RWPE1 (cell line): ENCODE data around the gene RNF40.
A peak's percentile ranks its signal among the peaks of the same experiment; 100 is the strongest.

Experiments used
- CTCF ChIA-PET: fragments of 350-600 bp; sonication (Branson Sonifier 250); formaldehyde crosslinking; extraction: SDS; loops from one replicate; lab custom pipeline; 2021; lab: Yijun Ruan, JAX
- POLR2A ChIA-PET: fragments of 400-600 bp; formaldehyde crosslinking; extraction: SDS; loops from one replicate; lab custom pipeline; 2020; ENCODE audit warnings: antibody characterized with exemption; ENCODE audit not compliant: low non-redundant PET; lab: Yijun Ruan, JAX
- DNase-seq: peaks from one replicate; pipeline ENCODE4 v3.0.0; 2012; ENCODE audit warnings: low spot score
- H3K27ac ChIP-seq: fragments of 450-650 bp; 2 replicates; pipeline ENCODE4 v1.5.1; 2017
- TF ChIP-seq, protein P1 (sequence below): fragments of 450-650 bp; conservative IDR thresholded peaks from 2 replicates; pipeline ENCODE4 v1.5.1; 2017; ENCODE audit warnings: low read depth, mild to moderate bottlenecking

Gene RNF40

GRCh38 chr16:30761928-30762902 lies at the start of gene RNF40, which contains the start of gene CFAP119:
Gene RNF40, plus strand, starts transcription at chr16:30762322. Its CDS starts 224 bp downstream, at chr16:30762546.
Gene CFAP119, minus strand, starts transcription at chr16:30762062. Its CDS starts 314 bp downstream, at chr16:30761748.
- POLR2A ChIA-PET: interaction anchor here (0.8 kb wide), 1 partner anchor 14 kb away, joined by 3 read pairs; the partner anchor contains the start of gene PHKG2

GRCh38 chr16:30715750-30716445 lies 46.2 kb upstream of the RNF40 start:
- no peak overlapping the region for H3K27ac ChIP-seq
- DNase-seq: no peak
- ChIA-PET CTCF (no interaction called here), POLR2A (interaction anchor here (0.6 kb wide), 1 partner anchor 15 kb away, joined by 3 read pairs; no protein-coding TSS in a partner anchor)
- TF ChIP-seq, protein P1, sequence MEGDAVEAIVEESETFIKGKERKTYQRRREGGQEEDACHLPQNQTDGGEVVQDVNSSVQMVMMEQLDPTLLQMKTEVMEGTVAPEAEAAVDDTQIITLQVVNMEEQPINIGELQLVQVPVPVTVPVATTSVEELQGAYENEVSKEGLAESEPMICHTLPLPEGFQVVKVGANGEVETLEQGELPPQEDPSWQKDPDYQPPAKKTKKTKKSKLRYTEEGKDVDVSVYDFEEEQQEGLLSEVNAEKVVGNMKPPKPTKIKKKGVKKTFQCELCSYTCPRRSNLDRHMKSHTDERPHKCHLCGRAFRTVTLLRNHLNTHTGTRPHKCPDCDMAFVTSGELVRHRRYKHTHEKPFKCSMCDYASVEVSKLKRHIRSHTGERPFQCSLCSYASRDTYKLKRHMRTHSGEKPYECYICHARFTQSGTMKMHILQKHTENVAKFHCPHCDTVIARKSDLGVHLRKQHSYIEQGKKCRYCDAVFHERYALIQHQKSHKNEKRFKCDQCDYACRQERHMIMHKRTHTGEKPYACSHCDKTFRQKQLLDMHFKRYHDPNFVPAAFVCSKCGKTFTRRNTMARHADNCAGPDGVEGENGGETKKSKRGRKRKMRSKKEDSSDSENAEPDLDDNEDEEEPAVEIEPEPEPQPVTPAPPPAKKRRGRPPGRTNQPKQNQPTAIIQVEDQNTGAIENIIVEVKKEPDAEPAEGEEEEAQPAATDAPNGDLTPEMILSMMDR: no peak

More at GRCh38 chr16:30761928-30762902, at the start of gene RNF40, which contains the start of gene CFAP119:
- TF ChIP-seq, protein P1: no peak
- peak; percentile 100 for DNase-seq
- H3K27ac ChIP-seq: peak within 1 kb of the TSS; percentile 83
- CTCF ChIA-PET: no interaction called here

DNA sequence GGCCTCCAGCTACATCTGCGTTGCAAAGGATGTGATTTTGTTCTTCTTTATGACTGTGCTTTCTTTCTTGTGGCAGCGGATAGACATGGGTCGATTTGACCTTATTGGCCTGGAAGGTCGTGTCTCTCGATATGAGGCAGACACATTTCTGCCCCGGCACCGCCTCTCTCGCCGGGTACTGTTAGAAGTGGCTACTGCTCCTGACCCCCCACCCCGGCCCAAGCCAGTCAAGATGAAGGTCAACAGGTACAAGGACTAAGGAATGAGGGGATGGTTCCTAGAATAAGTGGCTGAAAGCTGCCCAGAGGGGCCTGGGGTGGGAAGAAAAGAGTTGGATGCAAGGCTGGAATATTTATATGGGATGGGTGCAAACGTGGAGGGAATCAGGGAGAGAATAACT lies 42.0 kb upstream of the RNF40 start:
- DNase-seq: no peak
- ChIA-PET CTCF (no interaction called here), POLR2A (no interaction called here)
- no peak overlapping the region for H3K27ac ChIP-seq
- TF ChIP-seq, protein P1: no peak

DNA sequence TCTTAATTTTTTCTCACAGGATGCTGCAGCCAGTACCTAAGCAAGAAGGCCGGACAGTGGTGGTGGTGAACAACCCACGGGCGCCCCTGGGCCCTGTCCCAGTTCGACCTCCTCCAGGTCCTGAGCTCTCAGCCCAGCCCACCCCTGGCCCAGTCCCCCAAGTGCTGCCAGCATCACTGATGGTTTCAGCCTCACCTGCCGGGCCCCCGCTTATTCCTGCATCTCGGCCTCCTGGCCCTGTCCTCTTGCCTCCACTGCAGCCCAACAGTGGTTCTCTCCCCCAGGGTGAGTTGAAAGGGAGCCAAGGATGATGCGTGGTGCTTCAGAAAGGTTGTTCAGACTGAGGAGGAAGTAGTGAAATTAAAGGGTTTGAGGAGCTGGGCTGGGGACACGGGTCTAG lies 41.4 kb upstream of the RNF40 start:
- no peak overlapping the region for H3K27ac ChIP-seq
- ChIA-PET CTCF (no interaction called here), POLR2A (no interaction called here)
- TF ChIP-seq, protein P1: no peak
- DNase-seq: no peak

DNA sequence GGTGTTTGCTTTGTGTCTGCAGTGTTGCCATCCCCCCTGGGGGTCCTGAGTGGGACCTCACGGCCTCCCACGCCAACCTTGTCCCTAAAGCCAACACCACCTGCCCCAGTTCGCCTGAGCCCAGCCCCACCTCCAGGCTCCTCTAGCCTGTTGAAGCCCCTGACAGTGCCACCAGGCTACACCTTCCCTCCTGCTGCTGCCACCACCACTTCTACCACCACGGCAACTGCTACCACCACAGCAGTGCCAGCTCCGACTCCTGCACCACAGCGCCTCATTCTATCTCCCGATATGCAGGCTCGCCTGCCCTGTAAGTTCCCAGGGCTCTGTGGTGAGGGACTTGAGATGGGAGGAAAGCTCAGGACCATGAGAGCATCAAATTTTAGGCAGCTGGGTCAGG lies 41.0 kb upstream of the RNF40 start:
- ChIA-PET POLR2A (no interaction called here), CTCF (no interaction called here)
- DNase-seq: no peak
- TF ChIP-seq, protein P1: no peak
- H3K27ac ChIP-seq: no peak overlapping the region

- TF ChIP-seq, protein P1: no peak
- DNase-seq: no peak
- ChIA-PET CTCF (no interaction called here), POLR2A (no interaction called here)
- H3K27ac ChIP-seq: no peak overlapping the region
Measured at GRCh38 chr16:30721606-30722005, 40.5 kb upstream of the RNF40 start.
